Measurements from ENCODE around the gene GSTO2.

Gene GSTO2

GRCh38 chr10:104268713-104269645 is at the start of gene GSTO2:
GSTO2 (plus strand) TSS chr10:104269184; CDS start chr10:104274916, 5,732 bp downstream.
- Histone ChIP-seq H3K36me3 (ENCODE audit: control insufficient read depth, insufficient read depth, low read length) (peaks cover 34% of the 10 kb centered on the region), H3K27ac (ENCODE audit: low read depth, low read length) (peak within 1 kb of the TSS; percentile 85)

GRCh38 chr10:104220522-104220921 is 48.5 kb upstream of the GSTO2 start:
- Histone ChIP-seq H3K36me3 (ENCODE audit: control insufficient read depth, insufficient read depth, low read length) (no peaks in the 10 kb centered on the region), H3K4me3 (ENCODE audit: low read depth, low read length) (no peak overlapping the region), H3K4me1 (ENCODE audit: control insufficient read depth, insufficient read depth, low read length) (no peaks in the 10 kb centered on the region), H3K27me3 (ENCODE audit: control insufficient read depth, insufficient read depth, low read length) (no peaks in the 10 kb centered on the region), H3K9ac (ENCODE audit: low read depth, low read length) (no peak overlapping the region), H3K27ac (ENCODE audit: low read depth, low read length) (no peak overlapping the region), H3K9me3 (ENCODE audit: control insufficient read depth, insufficient read depth, low read length) (no peaks in the 10 kb centered on the region)

More at GRCh38 chr10:104268713-104269645, at the start of gene GSTO2:
- Histone ChIP-seq H3K9ac (ENCODE audit: low read depth, low read length) (peak within 1 kb of the TSS; percentile 96), H3K4me3 (ENCODE audit: low read depth, low read length) (peak within 1 kb of the TSS; percentile 93), H3K27me3 (ENCODE audit: control insufficient read depth, insufficient read depth, low read length) (no peaks in the 10 kb centered on the region; the same call in 1 of the 2 replicates), H3K9me3 (ENCODE audit: control insufficient read depth, insufficient read depth, low read length) (no peaks in the 10 kb centered on the region), H3K4me1 (ENCODE audit: control insufficient read depth, insufficient read depth, low read length) (peaks cover 5% of the 10 kb centered on the region)

- Histone ChIP-seq H3K27me3 (ENCODE audit: control insufficient read depth, insufficient read depth, low read length) (no peaks in the 10 kb centered on the region), H3K9me3 (ENCODE audit: control insufficient read depth, insufficient read depth, low read length) (no peaks in the 10 kb centered on the region), H3K27ac (ENCODE audit: low read depth, low read length) (no peak overlapping the region), H3K36me3 (ENCODE audit: control insufficient read depth, insufficient read depth, low read length) (no peaks in the 10 kb centered on the region), H3K9ac (ENCODE audit: low read depth, low read length) (no peak overlapping the region), H3K4me1 (ENCODE audit: control insufficient read depth, insufficient read depth, low read length) (no peaks in the 10 kb centered on the region), H3K4me3 (ENCODE audit: low read depth, low read length) (no peak overlapping the region)
Observed at GRCh38 chr10:104223304-104223703, 45.7 kb upstream of the GSTO2 start.

GRCh38 chr10:104230490-104230889 is 38.5 kb upstream of the GSTO2 start:
- Histone ChIP-seq H3K9me3 (ENCODE audit: control insufficient read depth, insufficient read depth, low read length) (peaks cover 5% of the 10 kb centered on the region), H3K4me3 (ENCODE audit: low read depth, low read length) (no peak overlapping the region), H3K9ac (ENCODE audit: low read depth, low read length) (no peak overlapping the region), H3K27me3 (ENCODE audit: control insufficient read depth, insufficient read depth, low read length) (no peaks in the 10 kb centered on the region), H3K36me3 (ENCODE audit: control insufficient read depth, insufficient read depth, low read length) (no peaks in the 10 kb centered on the region), H3K27ac (ENCODE audit: low read depth, low read length) (no peak overlapping the region), H3K4me1 (ENCODE audit: control insufficient read depth, insufficient read depth, low read length) (0 out of 2 replicates have a peak, but pooled peaks cover 2% of the 10 kb centered on the region)

GRCh38 chr10:104231784-104232612 is 37.0 kb upstream of the GSTO2 start, which contains the start of gene CFAP43:
CFAP43 (minus strand) TSS chr10:104232364; CDS start chr10:104232246, 118 bp downstream.
- H3K27me3 ChIP-seq (ENCODE audit: control insufficient read depth, insufficient read depth, low read length): no peaks in the 10 kb centered on the region
- H3K9ac ChIP-seq (ENCODE audit: low read depth, low read length): peak within 1 kb of the TSS; percentile 38
- no peaks in the 10 kb centered on the region for H3K36me3 ChIP-seq (ENCODE audit: control insufficient read depth, insufficient read depth, low read length)
- 0 out of 2 replicates have a peak, but pooled peaks cover 2% of the 10 kb centered on the region for H3K4me1 ChIP-seq (ENCODE audit: control insufficient read depth, insufficient read depth, low read length)
- H3K9me3 ChIP-seq (ENCODE audit: control insufficient read depth, insufficient read depth, low read length): peaks cover 5% of the 10 kb centered on the region
- H3K4me3 ChIP-seq (ENCODE audit: low read depth, low read length): peak within 1 kb of the TSS; percentile 76
- H3K27ac ChIP-seq (ENCODE audit: low read depth, low read length): peak within 1 kb of the TSS; percentile 52

GRCh38 chr10:104232613-104233102 is 36.3 kb upstream of the GSTO2 start:
- Histone ChIP-seq H3K9ac (ENCODE audit: low read depth, low read length) (0 out of 2 replicates have a peak overlapping the region, but pooled peaks have one; percentile 32), H3K36me3 (ENCODE audit: control insufficient read depth, insufficient read depth, low read length) (no peaks in the 10 kb centered on the region), H3K27ac (ENCODE audit: low read depth, low read length) (no peak overlapping the region), H3K27me3 (ENCODE audit: control insufficient read depth, insufficient read depth, low read length) (no peaks in the 10 kb centered on the region), H3K4me1 (ENCODE audit: control insufficient read depth, insufficient read depth, low read length) (0 out of 2 replicates have a peak, but pooled peaks cover 2% of the 10 kb centered on the region), H3K9me3 (ENCODE audit: control insufficient read depth, insufficient read depth, low read length) (peaks cover 5% of the 10 kb centered on the region), H3K4me3 (ENCODE audit: low read depth, low read length) (peak overlapping the region; percentile 76)

GRCh38 chr10:104233817-104234216 is 35.2 kb upstream of the GSTO2 start:
- no peak overlapping the region for H3K9ac ChIP-seq (ENCODE audit: low read depth, low read length)
- no peak overlapping the region for H3K4me3 ChIP-seq (ENCODE audit: low read depth, low read length)
- peaks cover 5% of the 10 kb centered on the region for H3K9me3 ChIP-seq (ENCODE audit: control insufficient read depth, insufficient read depth, low read length)
- no peaks in the 10 kb centered on the region for H3K36me3 ChIP-seq (ENCODE audit: control insufficient read depth, insufficient read depth, low read length)
- 0 out of 2 replicates have a peak, but pooled peaks cover 2% of the 10 kb centered on the region for H3K4me1 ChIP-seq (ENCODE audit: control insufficient read depth, insufficient read depth, low read length)
- H3K27ac ChIP-seq (ENCODE audit: low read depth, low read length): no peak overlapping the region
- H3K27me3 ChIP-seq (ENCODE audit: control insufficient read depth, insufficient read depth, low read length): no peaks in the 10 kb centered on the region

GRCh38 chr10:104234934-104235333 is 34.0 kb upstream of the GSTO2 start:
- Histone ChIP-seq H3K4me1 (ENCODE audit: control insufficient read depth, insufficient read depth, low read length) (0 out of 2 replicates have a peak, but pooled peaks cover 2% of the 10 kb centered on the region), H3K4me3 (ENCODE audit: low read depth, low read length) (no peak overlapping the region)

GRCh38 chr10:104235801-104236200 is 33.2 kb upstream of the GSTO2 start:
- H3K27ac ChIP-seq (ENCODE audit: low read depth, low read length): no peak overlapping the region
- H3K4me1 ChIP-seq (ENCODE audit: control insufficient read depth, insufficient read depth, low read length): 0 out of 2 replicates have a peak, but pooled peaks cover 2% of the 10 kb centered on the region

More at GRCh38 chr10:104234934-104235333, 34.0 kb upstream of the GSTO2 start:
- Histone ChIP-seq H3K9ac (ENCODE audit: low read depth, low read length) (no peak overlapping the region), H3K27me3 (ENCODE audit: control insufficient read depth, insufficient read depth, low read length) (no peaks in the 10 kb centered on the region), H3K27ac (ENCODE audit: low read depth, low read length) (no peak overlapping the region), H3K9me3 (ENCODE audit: control insufficient read depth, insufficient read depth, low read length) (peaks cover 5% of the 10 kb centered on the region), H3K36me3 (ENCODE audit: control insufficient read depth, insufficient read depth, low read length) (no peaks in the 10 kb centered on the region)

GRCh38 chr10:104240078-104240477 is 28.9 kb upstream of the GSTO2 start:
- no peaks in the 10 kb centered on the region for H3K27me3 ChIP-seq (ENCODE audit: control insufficient read depth, insufficient read depth, low read length)
- no peaks in the 10 kb centered on the region for H3K4me1 ChIP-seq (ENCODE audit: control insufficient read depth, insufficient read depth, low read length)
- no peak overlapping the region for H3K9ac ChIP-seq (ENCODE audit: low read depth, low read length)
- no peak overlapping the region for H3K27ac ChIP-seq (ENCODE audit: low read depth, low read length)
- H3K9me3 ChIP-seq (ENCODE audit: control insufficient read depth, insufficient read depth, low read length): 0 out of 2 replicates have a peak, but pooled peaks cover under 1% of the 10 kb centered on the region
- no peak overlapping the region for H3K4me3 ChIP-seq (ENCODE audit: low read depth, low read length)
- H3K36me3 ChIP-seq (ENCODE audit: control insufficient read depth, insufficient read depth, low read length): no peaks in the 10 kb centered on the region

More at GRCh38 chr10:104235801-104236200, 33.2 kb upstream of the GSTO2 start:
- Histone ChIP-seq H3K9me3 (ENCODE audit: control insufficient read depth, insufficient read depth, low read length) (peaks cover 5% of the 10 kb centered on the region), H3K4me3 (ENCODE audit: low read depth, low read length) (no peak overlapping the region), H3K27me3 (ENCODE audit: control insufficient read depth, insufficient read depth, low read length) (no peaks in the 10 kb centered on the region), H3K9ac (ENCODE audit: low read depth, low read length) (no peak overlapping the region), H3K36me3 (ENCODE audit: control insufficient read depth, insufficient read depth, low read length) (no peaks in the 10 kb centered on the region)

Measured in HUES48 (cell line).